ENCODE measurements around the gene ZFHX3. TPM values are rescaled to one million over a fixed set of nuclear protein-coding genes. Genes with fewer than 3 reads are reported as not detected.

Gene ZFHX3
- total and polyA plus RNA-seq, 10 of the 15 experiments (the other 5 are each of a cell fraction or from before 2014, with no cell fraction given), result 0.68 to 8.6 (median 2.0) TPM

DNA sequence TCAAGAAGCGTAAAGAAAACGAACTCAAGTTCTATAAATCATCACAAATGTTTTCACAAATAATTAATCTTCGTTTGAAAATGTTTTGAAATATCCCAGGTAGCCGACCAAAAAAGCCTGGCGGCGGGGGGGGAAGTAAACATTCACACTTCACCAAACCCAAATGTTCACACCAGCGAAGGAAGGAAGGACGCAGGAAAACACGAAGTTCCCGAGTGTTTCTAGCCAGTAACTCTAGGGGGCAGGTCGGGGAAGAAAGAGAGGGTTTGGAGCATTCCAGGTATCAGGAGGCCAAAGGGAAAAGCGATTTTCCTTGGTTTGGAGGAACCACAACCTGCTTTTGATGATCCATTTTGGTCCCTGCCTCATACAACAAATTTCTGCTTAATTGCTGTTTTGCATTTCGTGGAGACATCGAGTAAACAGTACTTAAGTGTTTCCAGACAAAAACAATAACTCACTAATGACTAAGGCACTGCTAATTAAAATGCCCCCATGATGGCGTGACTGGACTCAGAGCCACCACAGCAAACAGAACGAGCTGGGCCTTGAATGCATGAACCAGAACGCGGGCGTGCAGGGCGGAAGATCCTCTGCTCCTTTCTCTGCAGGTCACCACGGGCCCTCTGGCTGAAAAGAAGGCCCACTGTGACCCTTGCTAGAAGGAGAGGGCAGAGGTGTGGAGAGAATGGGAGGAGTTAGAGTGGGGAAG is 16.6 kb downstream of the ZFHX3 start:
- intact Hi-C loops (cut with micrococcal nuclease; ENCODE audit: unreplicated experiment), result loop anchor here (10.0 kb wide), 3 partner anchors 163 to 367 kb away; no protein-coding TSS in a partner anchor
- in situ Hi-C loops (cut with MboI), result loop anchor here (10.0 kb wide), 1 partner anchor 367 kb away; no protein-coding TSS in a partner anchor
- FAIRE-seq (no peak), DNase-seq (ENCODE audit: low read depth, low spot score) (no peak), ATAC-seq (no peak)
- SMC1A ChIA-PET (ENCODE audit: uncharacterized antibody, unreplicated experiment), result interaction anchor here (1.5 to 3.7 kb wide), 4 partner anchors 12 to 848 kb away, joined by 4 to 16 read pairs (median 9); partner anchors contain the start of gene ZFHX3
- 0 out of 2 replicates have a peak overlapping the region, but pooled peaks have one; percentile 60 for H3K4me3 ChIP-seq
- 87% methylated on average over 21 of the region's 21 CpGs for WGBS (ENCODE audit: insufficient coverage, insufficient replicate concordance, low lambda C conversion rate, missing lambda C conversion rate)
- peak overlapping the region; percentile 5 for H3K4me2 ChIP-seq (ENCODE audit: control insufficient read depth, insufficient read depth)
- TF ChIP-seq IRF4 (IDR thresholded peaks at IDR 0.05; ENCODE audit: low read depth, low read length) (no peak), FOS (IDR thresholded peaks at IDR 0.05; ENCODE audit: borderline replicate concordance, extremely low read depth, insufficient read length) (no peak), WRNIP1 (IDR thresholded peaks at IDR 0.05; ENCODE audit: borderline replicate concordance, low read depth, low read length) (no peak), EZH2 (IDR thresholded peaks at IDR 0.05; ENCODE audit: borderline replicate concordance, control insufficient read depth, low read depth, low read length) (no peak), BACH1 (IDR thresholded peaks at IDR 0.05; ENCODE audit: borderline replicate concordance) (no peak), KDM1A (IDR thresholded peaks at IDR 0.05; ENCODE audit: borderline replicate concordance) (no peak), CBX3 (IDR thresholded peaks at IDR 0.05; ENCODE audit: borderline replicate concordance, low read depth) (no peak), SMARCA5 (IDR thresholded peaks at IDR 0.05) (no peak), BRCA1 (IDR thresholded peaks at IDR 0.05; ENCODE audit: low read depth, low read length) (no peak)
- TF ChIP-seq, protein P1, sequence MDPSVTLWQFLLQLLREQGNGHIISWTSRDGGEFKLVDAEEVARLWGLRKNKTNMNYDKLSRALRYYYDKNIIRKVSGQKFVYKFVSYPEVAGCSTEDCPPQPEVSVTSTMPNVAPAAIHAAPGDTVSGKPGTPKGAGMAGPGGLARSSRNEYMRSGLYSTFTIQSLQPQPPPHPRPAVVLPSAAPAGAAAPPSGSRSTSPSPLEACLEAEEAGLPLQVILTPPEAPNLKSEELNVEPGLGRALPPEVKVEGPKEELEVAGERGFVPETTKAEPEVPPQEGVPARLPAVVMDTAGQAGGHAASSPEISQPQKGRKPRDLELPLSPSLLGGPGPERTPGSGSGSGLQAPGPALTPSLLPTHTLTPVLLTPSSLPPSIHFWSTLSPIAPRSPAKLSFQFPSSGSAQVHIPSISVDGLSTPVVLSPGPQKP (IDR thresholded peaks at IDR 0.05; ENCODE audit: low read depth, low read length), result no peak
- POLR2A ChIA-PET, result interaction anchor here (1.4 kb wide), 1 partner anchor 14 kb away, joined by 5 read pairs; no protein-coding TSS in a partner anchor
- no peak overlapping the region for H2AFZ ChIP-seq (ENCODE audit: control insufficient read depth, low read depth, low read length)
- BruUV-seq (replicated peaks), result no TSS peak
- H4K20me1 ChIP-seq (ENCODE audit: control insufficient read depth, insufficient read depth), result no peaks in the 10 kb centered on the region; the same call in 1 of the 2 replicates
- CTCF ChIA-PET, result interaction anchor here (1.5 to 2.1 kb wide), 3 partner anchors 165 to 925 kb away, joined by 3 to 14 read pairs (median 4); no protein-coding TSS in a partner anchor
- H3K9ac ChIP-seq (ENCODE audit: control insufficient read depth, insufficient read depth, low read length), result no peak overlapping the region
- no peaks in the 10 kb centered on the region for H3K36me3 ChIP-seq (ENCODE audit: control insufficient read depth in 2 of 2, insufficient read depth in 2 of 2, low read length in 1 of 2)
- H3K4me1 ChIP-seq (ENCODE audit: control insufficient read depth, insufficient read depth, low read length), result peaks cover 39% of the 10 kb centered on the region
- H3K27me3 ChIP-seq (replicated peaks in 1 of 2; ENCODE audit: control insufficient read depth in 2 of 2, insufficient read depth in 2 of 2, low read length in 1 of 2), result no peaks in the 10 kb centered on the region
- H3K9me3 ChIP-seq (replicated peaks; ENCODE audit: control insufficient read depth, insufficient read depth, low read length), result no peaks in the 10 kb centered on the region
- peaks cover 20% of the 10 kb centered on the region for H3K79me2 ChIP-seq (ENCODE audit: control insufficient read depth, insufficient read depth, low read length)
- RAD21 ChIA-PET (ENCODE audit: unreplicated experiment), result interaction anchor here (1.2 to 2.8 kb wide), 5 partner anchors 10 to 847 kb away, joined by 3 to 10 read pairs (median 5); no protein-coding TSS in a partner anchor
- H3K27ac ChIP-seq (ENCODE audit: control insufficient read depth, insufficient read depth), result no peak overlapping the region
